Epithelial cell of proximal tubule (primary cell): ENCODE results near the gene ALX4. TPM values are rescaled to one million over a fixed set of nuclear protein-coding genes. Genes with fewer than 3 reads are reported as not detected.

Experiments
- DNase-seq: peaks from one replicate; pipeline ENCODE4 v3.0.0-alpha.2; 2011; ENCODE audit warnings: low read depth
- H3K4me3 ChIP-seq: 2 replicates; pipeline ENCODE4 v1.5.1; 2011; ENCODE audit warnings: low read depth, mild to moderate bottlenecking, low read length
- total RNA-seq: library from RNA; depleted of rRNA; stranded (reverse); fragments of >200 nt; gene quantifications from 2 replicates; pipeline ENCODE4 v1.2.3, GENCODE V29; 2015
- TF ChIP-seq, protein P1 (sequence below): conservative IDR thresholded peaks from 2 replicates; pipeline ENCODE4 v1.5.1; 2012; ENCODE audit warnings: low read depth, mild to moderate bottlenecking, low read length

The ALX4 gene
- total RNA-seq, 1 donor from 2014 or later, result not detected

DNA sequence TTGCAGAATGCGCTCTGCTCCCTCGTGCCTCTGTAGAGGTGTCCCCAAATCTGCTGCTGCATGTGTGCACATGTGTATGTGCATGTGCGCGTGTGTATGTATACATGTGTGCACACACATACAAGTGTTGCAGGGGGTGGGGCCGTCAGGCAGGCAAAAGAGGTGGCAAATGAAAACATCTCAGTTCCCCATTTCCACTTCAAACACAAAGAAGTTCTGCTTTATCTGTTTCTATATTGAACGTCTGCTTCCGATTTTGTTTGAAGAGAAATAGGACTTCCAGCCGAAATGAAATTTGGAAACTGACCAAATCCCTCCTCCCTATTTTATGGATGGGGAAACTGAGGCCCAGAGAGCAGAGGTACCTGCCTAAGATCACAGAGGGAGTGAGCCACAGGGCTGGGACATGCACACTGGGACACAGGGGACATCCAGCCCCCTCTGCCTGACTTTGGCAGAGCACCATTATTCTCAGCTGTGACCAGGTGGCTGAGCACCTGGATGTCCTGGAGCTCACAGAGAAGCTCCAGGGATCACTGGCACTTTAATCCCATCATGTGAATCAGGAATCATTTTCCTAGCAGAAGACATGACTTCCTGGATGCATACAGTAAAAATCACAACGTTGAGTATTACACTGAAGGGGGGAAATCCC, 41.2 kb upstream of the ALX4 start:
- H3K4me3 ChIP-seq, result no peak overlapping the region
- DNase-seq, result no peak
- TF ChIP-seq, protein P1, sequence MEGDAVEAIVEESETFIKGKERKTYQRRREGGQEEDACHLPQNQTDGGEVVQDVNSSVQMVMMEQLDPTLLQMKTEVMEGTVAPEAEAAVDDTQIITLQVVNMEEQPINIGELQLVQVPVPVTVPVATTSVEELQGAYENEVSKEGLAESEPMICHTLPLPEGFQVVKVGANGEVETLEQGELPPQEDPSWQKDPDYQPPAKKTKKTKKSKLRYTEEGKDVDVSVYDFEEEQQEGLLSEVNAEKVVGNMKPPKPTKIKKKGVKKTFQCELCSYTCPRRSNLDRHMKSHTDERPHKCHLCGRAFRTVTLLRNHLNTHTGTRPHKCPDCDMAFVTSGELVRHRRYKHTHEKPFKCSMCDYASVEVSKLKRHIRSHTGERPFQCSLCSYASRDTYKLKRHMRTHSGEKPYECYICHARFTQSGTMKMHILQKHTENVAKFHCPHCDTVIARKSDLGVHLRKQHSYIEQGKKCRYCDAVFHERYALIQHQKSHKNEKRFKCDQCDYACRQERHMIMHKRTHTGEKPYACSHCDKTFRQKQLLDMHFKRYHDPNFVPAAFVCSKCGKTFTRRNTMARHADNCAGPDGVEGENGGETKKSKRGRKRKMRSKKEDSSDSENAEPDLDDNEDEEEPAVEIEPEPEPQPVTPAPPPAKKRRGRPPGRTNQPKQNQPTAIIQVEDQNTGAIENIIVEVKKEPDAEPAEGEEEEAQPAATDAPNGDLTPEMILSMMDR, result no peak

DNA sequence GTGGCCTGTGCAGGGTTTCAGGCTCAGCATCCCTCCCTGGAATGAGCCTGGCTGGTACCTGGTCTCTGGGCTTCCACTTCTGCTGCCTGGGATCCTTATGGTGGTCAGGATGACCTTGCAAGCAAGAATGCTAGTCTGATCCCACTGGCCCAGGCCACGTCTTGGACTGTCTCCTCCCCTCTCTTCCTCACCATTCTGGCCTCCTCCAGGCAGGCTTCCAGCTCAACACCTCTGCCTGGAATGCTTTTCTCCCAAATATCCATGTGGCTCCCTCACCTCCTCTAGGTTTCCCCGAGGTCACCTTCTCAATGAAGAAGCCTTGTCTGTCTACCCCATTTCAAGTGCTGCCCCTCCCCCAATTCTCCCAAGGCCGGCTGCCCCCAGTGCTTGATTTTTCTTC, 39.4 kb upstream of the ALX4 start:
- TF ChIP-seq, protein P1, result no peak
- no peak overlapping the region for H3K4me3 ChIP-seq
- no peak for DNase-seq

DNA sequence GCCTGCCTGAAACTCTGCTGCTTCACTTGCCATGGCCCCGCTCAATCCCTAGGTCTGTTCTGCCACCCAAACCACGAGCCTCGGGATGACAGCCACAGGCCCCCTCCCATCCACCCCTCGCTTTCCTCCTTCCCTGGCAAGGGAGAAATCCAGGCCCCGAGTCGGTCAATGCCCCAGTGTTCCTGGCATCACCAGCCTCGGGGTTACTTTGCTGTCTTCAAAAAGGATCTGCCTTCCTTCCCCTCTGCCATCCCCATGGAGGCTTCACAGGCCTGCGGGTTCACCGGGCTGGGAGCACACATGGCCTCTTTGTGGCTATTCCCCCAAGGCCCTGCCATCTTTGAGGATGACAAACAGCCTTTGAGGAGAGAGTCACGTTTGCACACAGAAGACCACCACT, 38.8 kb upstream of the ALX4 start:
- TF ChIP-seq, protein P1, result no peak
- no peak for DNase-seq
- no peak overlapping the region for H3K4me3 ChIP-seq

DNA sequence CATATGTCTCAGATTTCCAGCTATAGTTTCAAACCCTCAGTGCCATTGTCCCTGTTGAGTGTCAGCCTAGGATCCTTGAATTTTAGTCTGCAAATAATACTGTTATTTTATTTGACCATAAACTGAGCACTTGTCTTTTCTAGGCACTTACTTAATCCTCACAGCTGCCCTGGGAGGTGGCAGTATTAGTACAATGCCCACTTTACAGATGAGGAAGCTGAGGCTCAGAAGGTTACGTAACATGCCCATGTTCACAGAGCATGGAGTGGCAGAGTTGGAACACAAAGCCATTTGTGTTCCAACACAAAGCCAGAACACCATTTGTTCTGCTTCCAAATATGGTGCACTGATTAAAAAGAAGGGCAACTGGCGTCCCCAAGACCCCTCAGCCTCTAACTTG, 38.2 kb upstream of the ALX4 start:
- no peak overlapping the region for H3K4me3 ChIP-seq
- DNase-seq, result no peak
- TF ChIP-seq, protein P1, result no peak

- no peak for DNase-seq
- no peak overlapping the region for H3K4me3 ChIP-seq
- TF ChIP-seq, protein P1, result no peak
Observed at GRCh38 chr11:44347538-44347937, 37.6 kb upstream of the ALX4 start.

GRCh38 chr11:44346983-44347382, 37.0 kb upstream of the ALX4 start:
- DNase-seq, result no peak
- TF ChIP-seq, protein P1, result no peak
- no peak overlapping the region for H3K4me3 ChIP-seq

GRCh38 chr11:44345781-44346180, 35.8 kb upstream of the ALX4 start:
- no peak for DNase-seq
- no peak overlapping the region for H3K4me3 ChIP-seq
- TF ChIP-seq, protein P1, result no peak
